HepG2 (cell line): Measurements from ENCODE around the gene CFAP97. TPM values are rescaled to one million over a fixed set of nuclear protein-coding genes. Genes with fewer than 3 reads are reported as not detected.

Experiments
- ATAC-seq: fragments of 200-7000 bp; cut with Tn5 transposase; 3 replicates; pipeline ENCODE4 v1.9.1; 2020; ENCODE audit warnings: mild to moderate bottlenecking, moderate library complexity
- BruUV-seq: library from RNA; stranded (reverse); fragments of 400-500 nt; replicated peaks from 2 replicates; lab custom pipeline; 2021; lab: Mats Ljungman, UMichigan
- CTCF ChIA-PET: fragments of 300-600 bp; formaldehyde crosslinking; extraction: SDS; loops from one replicate; lab custom pipeline; 2021; ENCODE audit warnings: low total read pairs, inconsistent platforms, low intra/inter-chr PET ratio; lab: Yijun Ruan, JAX
- POLR2A ChIA-PET: fragments of 350-600 bp; sonication (Branson Sonifier 250); formaldehyde crosslinking; loops from one replicate; lab custom pipeline; 2020; ENCODE audit warnings: antibody characterized with exemption, inconsistent platforms; lab: Yijun Ruan, JAX
- DNase-seq: peaks from one replicate; pipeline ENCODE4 v3.0.0-alpha.2; 2015; ENCODE audit warnings: low spot score
- FAIRE-seq: peaks from 3 replicates; lab custom pipeline; 2011; peaks lifted over from hg19 to GRCh38; lab: Jason Lieb, UNC
- H2AFZ ChIP-seq: one replicate; pipeline ENCODE4 v1.6.1; 2011; ENCODE audit warnings: low read length, inconsistent platforms
- H3K27ac ChIP-seq: fragments of 300-600 bp; 3 replicates; pipeline ENCODE4 v1.8.0; 2011; ENCODE audit warnings: mixed run types, mild to moderate bottlenecking, mixed read lengths, low read length, inconsistent platforms; ENCODE audit not compliant: insufficient read depth; ENCODE audit errors: extremely low read length
- H3K27me3 ChIP-seq, 2 experiments: fragments of 200-600 bp in 1 of 2; 2 replicates in 1 of 2; 3 replicates in 1 of 2; pipeline versions ENCODE4 v1.6.0 to v1.8.0; 2011; ENCODE audit warnings: low read length in 2 of 2, mild to moderate bottlenecking in 2 of 2, moderate library complexity in 2 of 2, inconsistent platforms in 1 of 2; ENCODE audit not compliant: insufficient read depth in 2 of 2, control insufficient read depth in 1 of 2
- H3K36me3 ChIP-seq, 2 experiments: fragments of 200-600 bp in 1 of 2; replicated peaks in 1 of 2; 2 replicates in 1 of 2; 3 replicates in 1 of 2; pipeline versions ENCODE4 v1.5.1 to v1.8.0; 2011; ENCODE audit warnings: low read length in 2 of 2, inconsistent platforms in 1 of 2; ENCODE audit not compliant: insufficient read depth in 2 of 2, control insufficient read depth in 1 of 2
- H3K4me1 ChIP-seq: 2 replicates; pipeline ENCODE4 v1.5.1; 2012; ENCODE audit warnings: low read length, inconsistent platforms; ENCODE audit not compliant: insufficient read depth
- H3K4me2 ChIP-seq: 2 replicates; pipeline ENCODE4 v1.6.0; 2011; ENCODE audit warnings: low read depth, low read length, inconsistent platforms
- H3K4me3 ChIP-seq, 3 experiments: fragments of 200-600 bp in 1 of 3; sonication (generic), shearing (Covaris generic) in 1 of 3; replicated peaks in 1 of 3; 2 replicates each; pipeline ENCODE4 v1.5.1; 2011 to 2016; ENCODE audit warnings: low read length in 3 of 3, inconsistent platforms in 2 of 3, low read depth in 2 of 3, mild to moderate bottlenecking in 2 of 3, control low read depth in 1 of 3, mixed read lengths in 1 of 3; ENCODE audit not compliant: insufficient read depth in 1 of 3
- H3K79me2 ChIP-seq: one replicate; pipeline ENCODE4 v1.6.1; 2011; ENCODE audit warnings: low read length, inconsistent platforms; ENCODE audit not compliant: insufficient read depth
- H3K9ac ChIP-seq: 2 replicates; pipeline ENCODE4 v1.6.0; 2011; ENCODE audit warnings: mild to moderate bottlenecking, low read depth, low read length, inconsistent platforms; ENCODE audit not compliant: insufficient read depth
- H3K9me3 ChIP-seq: 2 replicates; pipeline ENCODE4 v1.5.1; 2012; ENCODE audit warnings: mild to moderate bottlenecking, low read length
- H4K20me1 ChIP-seq: 2 replicates; pipeline ENCODE4 v1.6.0; 2011; ENCODE audit warnings: inconsistent platforms, mild to moderate bottlenecking, low read length, moderate library complexity; ENCODE audit not compliant: insufficient read depth
- NCOA1 ChIP-seq: sonication (generic); formaldehyde crosslinking; IDR thresholded peaks from 2 replicates; pipeline ENCODE4 v1.9.0; 2021; ENCODE audit warnings: missing genetic modification reagents
- RXRA ChIP-seq: sonication (generic); formaldehyde crosslinking; IDR thresholded peaks from 2 replicates; pipeline ENCODE4 v1.5.1; 2020; ENCODE audit warnings: missing genetic modification reagents
- SP4 ChIP-seq: sonication (generic); formaldehyde crosslinking; IDR thresholded peaks from 2 replicates; pipeline ENCODE4 v1.8.1; 2023; ENCODE audit warnings: mild to moderate bottlenecking, missing genetic modification reagents
- ZFP82 ChIP-seq: sonication (generic); formaldehyde crosslinking; IDR thresholded peaks from 2 replicates; pipeline ENCODE4 v1.5.1; 2020; ENCODE audit warnings: mild to moderate bottlenecking, missing genetic modification reagents, borderline replicate concordance
- ZKSCAN1 ChIP-seq: fragments of 150-350 bp; IDR thresholded peaks from 2 replicates; pipeline ENCODE4 v1.6.1; 2014; ENCODE audit warnings: low read length
- ZNF282 ChIP-seq: fragments of 450-650 bp; IDR thresholded peaks from 2 replicates; pipeline ENCODE4 v1.6.1; 2018; ENCODE audit not compliant: partially characterized antibody
- ZNF496 ChIP-seq: sonication (generic); formaldehyde crosslinking; IDR thresholded peaks from 2 replicates; pipeline ENCODE4 v1.8.1; 2023; ENCODE audit warnings: mild to moderate bottlenecking, moderate library complexity, missing genetic modification reagents; ENCODE audit not compliant: insufficient replicate concordance
- ZNF768 ChIP-seq: sonication (generic); formaldehyde crosslinking; IDR thresholded peaks from 2 replicates; pipeline ENCODE4 v1.4.0; 2020; ENCODE audit warnings: missing genetic modification reagents
- ZNF777 ChIP-seq: sonication (generic); formaldehyde crosslinking; IDR thresholded peaks from 2 replicates; pipeline ENCODE4 v1.4.0; 2020; ENCODE audit warnings: missing genetic modification reagents
- in situ Hi-C: cut with HindIII; loops from 2 replicates; pipeline ENCODE4 v1.10.0; 2017; ENCODE audit warnings: low pct_unique_long_range_greater_than_20kb; ENCODE audit not compliant: extremely low pct_ligation_motif_present
- intact Hi-C: fragments of 100-400 bp; cut with micrococcal nuclease; formaldehyde crosslinking; loops from one replicate; pipeline ENCODE4 v1.10.0; 2022; ENCODE audit not compliant: unreplicated experiment
- polyA plus RNA-seq, 8 experiments: library from polyadenylated mRNA; depleted of rRNA in 3 of 8; stranded (reverse) in 7 of 8; unstranded in 1 of 8; fragments of >200 nt; fragmentation: Illumina TruSeq in 4 of 8; extraction: Trizol in 4 of 8; gene quantifications; 2 replicates each; pipeline versions ENCODE4 v1.2.1 to v1.2.3, GENCODE V29; 2011 to 2016; ENCODE audit warnings: low read depth in 4 of 8, missing spikeins in 1 of 8, mixed read lengths in 1 of 8; ENCODE audit not compliant: insufficient read depth in 1 of 8
- total RNA-seq, 5 experiments: library from RNA; depleted of rRNA; stranded (reverse); fragments of >200 nt; fragmentation: Illumina TruSeq; extraction: Trizol; gene quantifications; 2 replicates each; pipeline ENCODE4 v1.2.3, GENCODE V29; 2016; ENCODE audit warnings: low read depth in 1 of 5
- TF ChIP-seq, protein P1 (sequence below): sonication (generic); formaldehyde crosslinking; IDR thresholded peaks from 2 replicates; pipeline ENCODE4 v1.4.0; 2020; ENCODE audit warnings: mild to moderate bottlenecking, missing genetic modification reagents
- TF ChIP-seq, protein P2 (sequence below), 2 experiments: sonication (generic) in 1 of 2; formaldehyde crosslinking in 1 of 2; IDR thresholded peaks; 2 replicates each; pipeline versions ENCODE4 v1.4.0 to v1.6.1; 2016 to 2020; ENCODE audit warnings: borderline replicate concordance in 1 of 2, low read depth in 1 of 2, mild to moderate bottlenecking in 1 of 2, missing genetic modification reagents in 1 of 2
- TF ChIP-seq, protein P3 (sequence below): sonication (generic); formaldehyde crosslinking; IDR thresholded peaks from 2 replicates; pipeline ENCODE4 v1.4.0; 2020; ENCODE audit warnings: missing genetic modification reagents

CFAP97 gene
- total and polyA plus RNA-seq, 2 of the 13 experiments (the other 11 are each of a cell fraction or from before 2014, with no cell fraction given): 32.1 to 44.4 TPM

DNA sequence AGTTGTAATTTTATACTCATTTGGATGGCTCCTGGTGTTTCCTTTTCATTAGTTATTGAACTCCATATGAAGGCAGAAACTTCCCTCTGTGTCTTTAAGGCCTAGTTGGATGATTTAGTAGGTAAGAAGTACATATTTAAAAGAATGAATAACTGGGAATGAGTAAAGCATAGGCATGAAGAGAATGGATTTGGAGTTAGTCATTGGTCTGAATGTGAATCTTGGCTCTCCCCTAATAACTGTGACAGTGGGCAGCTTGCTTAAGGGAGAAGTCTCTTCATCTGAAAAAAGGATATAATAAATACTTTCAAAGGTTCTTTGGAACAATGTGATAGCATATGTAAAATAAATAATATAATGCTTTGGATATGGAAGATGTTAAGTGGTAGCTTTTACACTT lies 18.8 kb upstream of the CFAP97 start:
- POLR2A ChIA-PET: no interaction called here
- CTCF ChIA-PET: no interaction called here
- Histone ChIP-seq H3K4me3 (no peak overlapping the region), H3K4me1 (peaks cover 24% of the 10 kb centered on the region), H3K9me3 (no peaks in the 10 kb centered on the region), H3K27ac (no peak overlapping the region), H3K9ac (no peak overlapping the region), H4K20me1 (peaks cover 18% of the 10 kb centered on the region; the same call in 1 of the 2 replicates), H3K36me3 (peaks cover 0 to 2% of the 10 kb centered on the region in 2 experiments; a peak in 1 of 5 replicates), H3K4me2 (no peak overlapping the region), H3K27me3 (no peaks in the 10 kb centered on the region), H2AFZ (no peak overlapping the region), H3K79me2 (peaks cover 67% of the 10 kb centered on the region)
- DNase-seq: no peak
- no peak for ATAC-seq
- in situ Hi-C loops: no loop called here
- intact Hi-C loops: no loop called here
- no TSS peak for BruUV-seq
- no peak for FAIRE-seq
- TF ChIP-seq, protein P1, sequence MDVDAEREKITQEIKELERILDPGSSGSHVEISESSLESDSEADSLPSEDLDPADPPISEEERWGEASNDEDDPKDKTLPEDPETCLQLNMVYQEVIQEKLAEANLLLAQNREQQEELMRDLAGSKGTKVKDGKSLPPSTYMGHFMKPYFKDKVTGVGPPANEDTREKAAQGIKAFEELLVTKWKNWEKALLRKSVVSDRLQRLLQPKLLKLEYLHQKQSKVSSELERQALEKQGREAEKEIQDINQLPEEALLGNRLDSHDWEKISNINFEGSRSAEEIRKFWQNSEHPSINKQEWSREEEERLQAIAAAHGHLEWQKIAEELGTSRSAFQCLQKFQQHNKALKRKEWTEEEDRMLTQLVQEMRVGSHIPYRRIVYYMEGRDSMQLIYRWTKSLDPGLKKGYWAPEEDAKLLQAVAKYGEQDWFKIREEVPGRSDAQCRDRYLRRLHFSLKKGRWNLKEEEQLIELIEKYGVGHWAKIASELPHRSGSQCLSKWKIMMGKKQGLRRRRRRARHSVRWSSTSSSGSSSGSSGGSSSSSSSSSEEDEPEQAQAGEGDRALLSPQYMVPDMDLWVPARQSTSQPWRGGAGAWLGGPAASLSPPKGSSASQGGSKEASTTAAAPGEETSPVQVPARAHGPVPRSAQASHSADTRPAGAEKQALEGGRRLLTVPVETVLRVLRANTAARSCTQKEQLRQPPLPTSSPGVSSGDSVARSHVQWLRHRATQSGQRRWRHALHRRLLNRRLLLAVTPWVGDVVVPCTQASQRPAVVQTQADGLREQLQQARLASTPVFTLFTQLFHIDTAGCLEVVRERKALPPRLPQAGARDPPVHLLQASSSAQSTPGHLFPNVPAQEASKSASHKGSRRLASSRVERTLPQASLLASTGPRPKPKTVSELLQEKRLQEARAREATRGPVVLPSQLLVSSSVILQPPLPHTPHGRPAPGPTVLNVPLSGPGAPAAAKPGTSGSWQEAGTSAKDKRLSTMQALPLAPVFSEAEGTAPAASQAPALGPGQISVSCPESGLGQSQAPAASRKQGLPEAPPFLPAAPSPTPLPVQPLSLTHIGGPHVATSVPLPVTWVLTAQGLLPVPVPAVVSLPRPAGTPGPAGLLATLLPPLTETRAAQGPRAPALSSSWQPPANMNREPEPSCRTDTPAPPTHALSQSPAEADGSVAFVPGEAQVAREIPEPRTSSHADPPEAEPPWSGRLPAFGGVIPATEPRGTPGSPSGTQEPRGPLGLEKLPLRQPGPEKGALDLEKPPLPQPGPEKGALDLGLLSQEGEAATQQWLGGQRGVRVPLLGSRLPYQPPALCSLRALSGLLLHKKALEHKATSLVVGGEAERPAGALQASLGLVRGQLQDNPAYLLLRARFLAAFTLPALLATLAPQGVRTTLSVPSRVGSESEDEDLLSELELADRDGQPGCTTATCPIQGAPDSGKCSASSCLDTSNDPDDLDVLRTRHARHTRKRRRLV: no peak
- no peak for TF ChIP-seq RXRA (CRISPR knock-in tag)
- no peak for TF ChIP-seq ZFP82 (CRISPR knock-in tag)
- TF ChIP-seq, protein P2, sequence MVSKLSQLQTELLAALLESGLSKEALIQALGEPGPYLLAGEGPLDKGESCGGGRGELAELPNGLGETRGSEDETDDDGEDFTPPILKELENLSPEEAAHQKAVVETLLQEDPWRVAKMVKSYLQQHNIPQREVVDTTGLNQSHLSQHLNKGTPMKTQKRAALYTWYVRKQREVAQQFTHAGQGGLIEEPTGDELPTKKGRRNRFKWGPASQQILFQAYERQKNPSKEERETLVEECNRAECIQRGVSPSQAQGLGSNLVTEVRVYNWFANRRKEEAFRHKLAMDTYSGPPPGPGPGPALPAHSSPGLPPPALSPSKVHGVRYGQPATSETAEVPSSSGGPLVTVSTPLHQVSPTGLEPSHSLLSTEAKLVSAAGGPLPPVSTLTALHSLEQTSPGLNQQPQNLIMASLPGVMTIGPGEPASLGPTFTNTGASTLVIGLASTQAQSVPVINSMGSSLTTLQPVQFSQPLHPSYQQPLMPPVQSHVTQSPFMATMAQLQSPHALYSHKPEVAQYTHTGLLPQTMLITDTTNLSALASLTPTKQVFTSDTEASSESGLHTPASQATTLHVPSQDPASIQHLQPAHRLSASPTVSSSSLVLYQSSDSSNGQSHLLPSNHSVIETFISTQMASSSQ (IDR thresholded peaks at IDR 0.05; ENCODE audit: low read depth): no peak
- TF ChIP-seq, protein P2 (CRISPR knock-in tag; IDR thresholded peaks at IDR 0.05; ENCODE audit: borderline replicate concordance): no peak
- no peak for TF ChIP-seq ZNF777 (CRISPR knock-in tag)
- no peak for TF ChIP-seq NCOA1 (CRISPR knock-in tag)
- no peak for TF ChIP-seq ZKSCAN1
- TF ChIP-seq ZNF282: no peak
- TF ChIP-seq, protein P3, sequence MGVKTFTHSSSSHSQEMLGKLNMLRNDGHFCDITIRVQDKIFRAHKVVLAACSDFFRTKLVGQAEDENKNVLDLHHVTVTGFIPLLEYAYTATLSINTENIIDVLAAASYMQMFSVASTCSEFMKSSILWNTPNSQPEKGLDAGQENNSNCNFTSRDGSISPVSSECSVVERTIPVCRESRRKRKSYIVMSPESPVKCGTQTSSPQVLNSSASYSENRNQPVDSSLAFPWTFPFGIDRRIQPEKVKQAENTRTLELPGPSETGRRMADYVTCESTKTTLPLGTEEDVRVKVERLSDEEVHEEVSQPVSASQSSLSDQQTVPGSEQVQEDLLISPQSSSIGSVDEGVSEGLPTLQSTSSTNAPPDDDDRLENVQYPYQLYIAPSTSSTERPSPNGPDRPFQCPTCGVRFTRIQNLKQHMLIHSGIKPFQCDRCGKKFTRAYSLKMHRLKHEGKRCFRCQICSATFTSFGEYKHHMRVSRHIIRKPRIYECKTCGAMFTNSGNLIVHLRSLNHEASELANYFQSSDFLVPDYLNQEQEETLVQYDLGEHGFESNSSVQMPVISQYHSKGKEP (CRISPR knock-in tag): no peak
- TF ChIP-seq SP4 (CRISPR knock-in tag): no peak
- TF ChIP-seq ZNF496 (CRISPR knock-in tag): no peak
- TF ChIP-seq ZNF768 (CRISPR knock-in tag): no peak
